Thyroid gland (tissue), 4 donors: ENCODE results near the gene URB1. TPM values are rescaled to one million over a fixed set of nuclear protein-coding genes. Genes with fewer than 3 reads are reported as not detected.

Experiments used
- DNase-seq, 2 donors: peaks; one replicate each; pipeline ENCODE4 v3.0.0-alpha.2; 2019
- H3K27ac ChIP-seq, 3 donors: fragments of 200-600 bp; sonication (generic); 1 replicate in 2 of 3; 2 replicates in 1 of 3; pipeline ENCODE4 v1.5.1; 2016 to 2019; ENCODE audit warnings: mild to moderate bottlenecking in 1 of 3, moderate library complexity in 1 of 3
- H3K27me3 ChIP-seq: fragments of 200-600 bp; sonication (generic); one replicate; pipeline ENCODE4 v1.5.1; 2019
- H3K36me3 ChIP-seq, 2 donors: fragments of 200-600 bp; sonication (generic); one replicate each; pipeline ENCODE4 v1.5.1; 2016 to 2019
- H3K4me1 ChIP-seq, 2 donors: fragments of 200-600 bp; sonication (generic); one replicate each; pipeline ENCODE4 v1.5.1; 2017 to 2019
- H3K4me3 ChIP-seq, 3 donors: fragments of 200-600 bp; sonication (generic); replicated peaks in 1 of 3; 1 replicate in 2 of 3; 2 replicates in 1 of 3; pipeline ENCODE4 v1.5.1; 2016; ENCODE audit warnings: mild to moderate bottlenecking in 1 of 3
- H3K9me3 ChIP-seq: fragments of 200-600 bp; sonication (generic); one replicate; pipeline ENCODE4 v1.5.1; 2017
- POLR2A ChIP-seq, 2 donors: fragments of 450-650 bp; IDR thresholded peaks; one replicate each; pipeline ENCODE4 v1.6.1; 2017; ENCODE audit warnings: antibody characterized with exemption in 2 of 2, mild to moderate bottlenecking in 2 of 2, moderate library complexity in 1 of 2
- WGBS, 2 donors: methylation state at CpG; one replicate each; pipeline ENCODE4 v1.1.5; 2017; 5-methylcytosine and 5-hydroxymethylcytosine counted together
- intact Hi-C: fragments of 100-400 bp; cut with DNase I; formaldehyde crosslinking; loops from one replicate; pipeline ENCODE4 v1.15.1; 2023
- total RNA-seq, 4 donors: library from RNA; depleted of rRNA; stranded (reverse); fragments of >200 nt; gene quantifications; one replicate each; pipeline ENCODE4 v1.2.3, GENCODE V29; 2016
- TF ChIP-seq, protein P1 (sequence below), 6 experiments: fragments of 200-600 bp in 3 of 6; fragments of 450-650 bp in 3 of 6; sonication (generic) in 3 of 6; IDR thresholded peaks; one replicate each; pipeline ENCODE4 v1.5.1; 2016 to 2019; ENCODE audit warnings: antibody characterized with exemption in 6 of 6, mild to moderate bottlenecking in 2 of 6, inconsistent platforms in 1 of 6, moderate library complexity in 1 of 6

Gene URB1
- total RNA-seq, 4 donors from 2014 or later: 13.6 to 23.9 (median 15.8) TPM

- no peak for TF ChIP-seq POLR2A (IDR thresholded peaks at IDR 0.05)
- TF ChIP-seq, protein P1, sequence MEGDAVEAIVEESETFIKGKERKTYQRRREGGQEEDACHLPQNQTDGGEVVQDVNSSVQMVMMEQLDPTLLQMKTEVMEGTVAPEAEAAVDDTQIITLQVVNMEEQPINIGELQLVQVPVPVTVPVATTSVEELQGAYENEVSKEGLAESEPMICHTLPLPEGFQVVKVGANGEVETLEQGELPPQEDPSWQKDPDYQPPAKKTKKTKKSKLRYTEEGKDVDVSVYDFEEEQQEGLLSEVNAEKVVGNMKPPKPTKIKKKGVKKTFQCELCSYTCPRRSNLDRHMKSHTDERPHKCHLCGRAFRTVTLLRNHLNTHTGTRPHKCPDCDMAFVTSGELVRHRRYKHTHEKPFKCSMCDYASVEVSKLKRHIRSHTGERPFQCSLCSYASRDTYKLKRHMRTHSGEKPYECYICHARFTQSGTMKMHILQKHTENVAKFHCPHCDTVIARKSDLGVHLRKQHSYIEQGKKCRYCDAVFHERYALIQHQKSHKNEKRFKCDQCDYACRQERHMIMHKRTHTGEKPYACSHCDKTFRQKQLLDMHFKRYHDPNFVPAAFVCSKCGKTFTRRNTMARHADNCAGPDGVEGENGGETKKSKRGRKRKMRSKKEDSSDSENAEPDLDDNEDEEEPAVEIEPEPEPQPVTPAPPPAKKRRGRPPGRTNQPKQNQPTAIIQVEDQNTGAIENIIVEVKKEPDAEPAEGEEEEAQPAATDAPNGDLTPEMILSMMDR (IDR thresholded peaks at IDR 0.05): no peak
- Histone ChIP-seq H3K9me3 (no peaks in the 10 kb centered on the region), H3K4me3 (no peak overlapping the region), H3K36me3 (peaks cover 17 to 32% of the 10 kb centered on the region in 2 donors), H3K27ac (no peak overlapping the region), H3K27me3 (no peaks in the 10 kb centered on the region), H3K4me1 (no peaks in the 10 kb centered on the region)
- WGBS, 2 donors: 88 to 92% methylated on average over 9 of the region's 9 CpGs
- no peak for DNase-seq
- intact Hi-C loops: no loop called here
Measured at GRCh38 chr21:32331444-32332305, 61.1 kb downstream of the URB1 start.

DNA sequence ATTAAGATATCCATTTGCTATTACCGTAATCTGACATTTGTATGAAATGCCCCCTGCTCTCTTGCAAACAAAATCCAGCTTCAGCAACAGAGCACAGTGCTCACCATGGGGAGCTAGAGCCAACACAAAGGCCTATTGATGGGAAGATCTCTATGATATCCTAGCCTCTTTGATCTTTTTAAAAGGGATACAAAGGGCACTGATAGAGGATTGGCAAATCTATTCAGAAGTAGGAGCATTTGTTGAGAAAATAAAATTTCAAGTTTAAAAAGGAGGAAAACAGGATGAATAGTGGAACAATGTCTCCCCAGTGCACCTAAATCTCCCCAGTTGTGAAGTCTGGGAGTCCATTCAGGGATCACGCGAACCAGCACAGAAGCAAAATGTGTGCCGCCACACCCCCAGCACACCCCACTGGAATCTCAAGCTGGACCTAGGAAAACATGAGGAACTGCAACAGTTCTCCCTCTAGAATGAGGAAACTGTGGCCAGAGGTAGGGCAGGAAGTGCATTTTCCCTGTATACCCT is 62.0 kb downstream of the URB1 start:
- DNase-seq: no peak
- Histone ChIP-seq H3K27me3 (no peaks in the 10 kb centered on the region), H3K4me1 (peaks cover 0 to under 1% of the 10 kb centered on the region in 2 donors), H3K27ac (no peak overlapping the region), H3K9me3 (no peaks in the 10 kb centered on the region), H3K36me3 (peaks cover 11 to 25% of the 10 kb centered on the region in 2 donors), H3K4me3 (no peak overlapping the region)
- intact Hi-C loops: no loop called here
- no peak for TF ChIP-seq POLR2A (IDR thresholded peaks at IDR 0.05)
- TF ChIP-seq, protein P1 (IDR thresholded peaks at IDR 0.05): no peak
- 97 to 100% methylated on average over 4 of the region's 4 CpGs for WGBS, 2 donors

DNA sequence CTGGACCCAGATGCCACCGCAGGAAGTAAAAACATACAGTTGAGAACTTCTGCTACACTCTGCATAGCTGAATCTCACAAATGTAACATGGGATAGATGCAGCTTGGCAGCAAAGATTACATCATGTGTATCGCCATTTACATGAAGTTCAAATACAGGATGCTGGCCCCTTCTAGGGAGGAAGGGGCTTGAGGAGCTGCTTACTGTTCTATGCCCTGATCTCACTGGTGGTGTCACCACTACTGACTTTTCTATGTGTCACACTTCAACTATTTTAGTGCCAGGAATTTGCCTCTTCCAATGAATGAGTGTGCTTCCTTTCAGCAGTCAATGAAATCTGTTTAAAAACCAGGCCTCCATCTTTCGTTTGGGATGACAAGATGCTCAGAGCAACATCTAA is 63.0 kb downstream of the URB1 start:
- WGBS, 2 donors: 72 to 82% methylated on average over 3 of the region's 3 CpGs
- no peak for DNase-seq
- H3K36me3 ChIP-seq: peaks cover 14 to 25% of the 10 kb centered on the region in 2 donors
- no peak for TF ChIP-seq POLR2A (IDR thresholded peaks at IDR 0.05)
- TF ChIP-seq, protein P1 (IDR thresholded peaks at IDR 0.05): no peak
- H3K27me3 ChIP-seq: no peaks in the 10 kb centered on the region
- no peaks in the 10 kb centered on the region for H3K9me3 ChIP-seq
- H3K4me3 ChIP-seq: no peak overlapping the region
- intact Hi-C loops: no loop called here
- H3K27ac ChIP-seq: peak overlapping the region in 1 of 3 donors; percentile 24
- H3K4me1 ChIP-seq: peaks cover 6 to 7% of the 10 kb centered on the region in 2 donors

DNA sequence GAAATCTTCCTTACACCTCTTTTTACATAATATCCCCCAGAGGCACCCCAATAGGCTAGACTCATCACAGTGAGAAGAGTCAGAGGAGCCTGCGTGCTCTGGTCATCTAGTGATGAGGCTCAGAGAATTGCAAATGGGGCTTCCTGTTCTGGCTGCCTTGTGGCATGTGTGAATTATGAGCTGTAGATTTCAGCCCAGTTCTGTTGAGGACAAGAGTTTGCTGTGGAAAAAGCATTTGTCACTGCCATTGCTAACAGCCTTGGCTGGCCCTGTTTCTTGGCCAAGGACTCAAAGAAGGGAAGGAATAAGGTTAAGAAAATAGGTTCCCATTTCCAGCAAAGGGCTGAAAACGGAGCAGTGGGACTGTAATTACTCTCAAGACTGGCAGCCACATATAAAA is 63.5 kb downstream of the URB1 start:
- Histone ChIP-seq H3K27ac (peak overlapping the region; percentile 24 to 50 (median 34)), H3K4me1 (peaks cover 6 to 7% of the 10 kb centered on the region in 2 donors), H3K9me3 (no peaks in the 10 kb centered on the region), H3K27me3 (no peaks in the 10 kb centered on the region), H3K4me3 (no peak overlapping the region), H3K36me3 (peaks cover 18 to 20% of the 10 kb centered on the region in 2 donors)
- no peak for DNase-seq
- intact Hi-C loops: no loop called here
- TF ChIP-seq, protein P1 (IDR thresholded peaks at IDR 0.05): no peak
- no peak for TF ChIP-seq POLR2A (IDR thresholded peaks at IDR 0.05)
- 74 to 78% methylated on average over 2 of the region's 2 CpGs for WGBS, 2 donors

- Histone ChIP-seq H3K27me3 (no peaks in the 10 kb centered on the region), H3K4me1 (peaks cover 6 to 7% of the 10 kb centered on the region in 2 donors), H3K27ac (peak overlapping the region; percentile 34 to 67 (median 50)), H3K4me3 (no peak overlapping the region), H3K9me3 (no peaks in the 10 kb centered on the region), H3K36me3 (peaks cover 18 to 20% of the 10 kb centered on the region in 2 donors)
- 67 to 68% methylated on average over 3 of the region's 3 CpGs for WGBS, 2 donors
- intact Hi-C loops: no loop called here
- TF ChIP-seq, protein P1 (IDR thresholded peaks at IDR 0.05): no peak
- TF ChIP-seq POLR2A (IDR thresholded peaks at IDR 0.05): no peak
- no peak for DNase-seq
Measured at GRCh38 chr21:32328595-32328994, 64.2 kb downstream of the URB1 start.
